Pancreas (tissue), 10 donors: ENCODE results near the gene ZDHHC14. TPM values are rescaled to one million over a fixed set of nuclear protein-coding genes. Genes with fewer than 3 reads are reported as not detected.
"Not testable (repeated sequence)": the region's sequence is repeated elsewhere in the genome, so short reads cannot be mapped to it uniquely, and the experiment has no call there.

Experiments
- ATAC-seq, 4 donors: fragments of 200-7000 bp; cut with Tn5 transposase; one replicate each; pipeline versions ENCODE4 v1.8.0 to v1.9.1; 2020; ENCODE audit warnings: mild to moderate bottlenecking in 4 of 4, moderate library complexity in 4 of 4
- DNase-seq, 6 donors: peaks; one replicate each; pipeline ENCODE4 v3.0.0-alpha.2; 2020
- FAIRE-seq: peaks from 2 replicates; lab custom pipeline; 2012; peaks lifted over from hg19 to GRCh38; lab: Jason Lieb, UNC
- H3K27ac ChIP-seq, 4 donors: fragments of 200-600 bp; sonication (generic); 1 replicate in 3 of 4; 2 replicates in 1 of 4; pipeline versions ENCODE4 v1.5.0 to v1.8.0; 2020
- H3K27me3 ChIP-seq, 4 donors: fragments of 200-600 bp; one replicate each; pipeline ENCODE4 v1.8.0; 2021
- H3K36me3 ChIP-seq, 3 donors: fragments of 200-600 bp; sonication (generic) in 1 of 3; one replicate each; pipeline versions ENCODE4 v1.5.0 to v1.8.0; 2020 to 2021
- H3K4me1 ChIP-seq, 3 donors: fragments of 200-600 bp; one replicate each; pipeline ENCODE4 v1.8.0; 2021
- H3K4me3 ChIP-seq, 4 donors: fragments of 200-600 bp; sonication (generic) in 2 of 4; one replicate each; pipeline versions ENCODE4 v1.5.0 to v1.8.0; 2020 to 2021
- H3K9me3 ChIP-seq, 4 donors: fragments of 200-600 bp; one replicate each; pipeline ENCODE4 v1.8.0; 2021
- CTCF ChIP-seq, 4 donors: fragments of 200-600 bp; sonication (generic) in 3 of 4; IDR thresholded peaks; one replicate each; pipeline versions ENCODE4 v1.5.0 to v1.8.0; 2021; ENCODE audit warnings: antibody characterized with exemption in 4 of 4
- whole genome bisulfite sequencing, 2 donors: extraction: QIAGEN DNeasy Blood & Tissue Kit; methylation state at CpG; one replicate each; pipeline ENCODE4 v1.1.7; 2013; 5-methylcytosine and 5-hydroxymethylcytosine counted together
- intact Hi-C, 3 donors: fragments of 100-400 bp; cut with DNase I; formaldehyde crosslinking; loops; one replicate each; pipeline versions ENCODE4 v1.11.1 to v1.14.2; 2022
- polyA plus RNA-seq, 2 donors: library from polyadenylated mRNA; stranded (reverse); fragments of 200-250 nt; gene quantifications; one replicate each; pipeline ENCODE4 v1.2.3, GENCODE V29; 2013
- total RNA-seq, 6 donors: library from RNA; stranded (reverse); fragmentation: NEBNext Ultra II Directional in 4 of 6; extraction: Animal tissue kit (Norgen Biotek cat#: 25700) in 4 of 6; gene quantifications; one replicate each; pipeline versions ENCODE4 v1.2.1 to v1.2.4, GENCODE V29; 2021 to 2023
- donor health status: healthy with polysubstance abuse.
- donor health status: DM: no; HTN: no; CAD: no; lungs with moderate emphysema.
- donor health status: DM: no; HTN: no; CAD: no.
- donor health status: control.
- donor health status: control.
- donor health status: Bipolar disorder and iron deficiency.
- donor health status: DM: yes; HTN: yes; CAD: no.
- donor health status: DM: no; HTN: no; CAD: no.
- donor health status: DM: no; HTN: no; CAD: no.
- donor health status: DM: yes; HTN: yes; CAD: no.

The ZDHHC14 gene
- total and polyA plus RNA-seq, 8 donors, result 3.1 to 9.9 (median 4.5) TPM

DNA sequence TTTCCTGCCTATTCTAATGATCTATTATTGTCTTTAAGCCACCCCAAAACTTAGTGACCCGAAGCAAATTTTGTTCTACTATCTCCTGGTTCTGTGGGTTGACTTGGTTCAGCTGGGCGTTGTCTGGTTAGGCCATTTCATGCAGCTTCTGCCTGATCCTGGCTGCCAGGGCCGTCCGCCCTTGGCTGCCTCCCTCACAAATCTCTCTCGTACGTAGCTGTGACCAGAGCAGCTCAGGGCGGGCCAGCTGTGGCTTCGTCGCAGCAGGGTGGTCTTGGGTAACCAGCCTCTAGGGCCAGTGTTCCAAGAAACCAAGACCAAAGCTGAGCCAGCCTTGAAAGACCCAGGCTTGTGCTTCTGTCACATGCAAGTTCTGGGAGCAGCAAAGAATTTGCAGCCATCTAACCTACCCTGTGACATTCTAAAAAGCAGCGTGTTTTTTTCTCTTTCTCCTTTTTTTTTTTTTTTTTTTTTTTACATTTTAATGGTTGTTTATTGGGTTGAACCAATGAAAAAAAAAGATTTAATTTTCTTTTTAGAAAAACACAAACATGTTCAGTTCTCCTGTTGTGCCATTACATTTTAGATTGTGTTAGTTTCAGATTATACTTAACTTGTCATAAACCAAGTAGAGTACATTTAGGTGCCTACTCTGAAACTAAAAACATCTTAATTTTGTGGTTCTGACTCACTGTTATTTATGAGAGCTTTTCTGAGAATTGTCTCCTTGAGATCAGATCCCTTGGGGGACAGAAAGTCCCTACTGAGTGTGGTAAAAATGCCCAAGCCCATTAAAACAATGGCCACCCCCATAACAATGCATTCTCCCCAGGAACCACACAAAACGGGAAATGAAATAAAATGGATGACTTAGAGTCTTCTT, 83.9 kb downstream of the ZDHHC14 start:
- H3K36me3 ChIP-seq, result no peaks in the 10 kb centered on the region
- H3K27me3 ChIP-seq, result no peaks in the 10 kb centered on the region
- WGBS, 2 donors, result 97% methylated on average over 11 of the region's 11 CpGs
- H3K4me3 ChIP-seq, result no peak overlapping the region
- no peak overlapping the region for H3K27ac ChIP-seq
- intact Hi-C loops, result no loop called here
- no peak for ATAC-seq
- FAIRE-seq, result no peak
- H3K4me1 ChIP-seq, result peaks cover 5 to 16% (median 11%) of the 10 kb centered on the region in 3 donors
- H3K9me3 ChIP-seq, result no peaks in the 10 kb centered on the region
- no peak for TF ChIP-seq CTCF (IDR thresholded peaks at IDR 0.05)
- no peak for DNase-seq

GRCh38 chr6:157466342-157466648, 85.3 kb downstream of the ZDHHC14 start:
- no peak for TF ChIP-seq CTCF (IDR thresholded peaks at IDR 0.05)
- WGBS, 2 donors, result 92 to 95% methylated on average over 4 of the region's 4 CpGs

GRCh38 chr6:157467339-157467738, 86.3 kb downstream of the ZDHHC14 start:
- ATAC-seq, H3K9me3 ChIP-seq, H3K27ac ChIP-seq, H3K4me3 ChIP-seq, H3K36me3 ChIP-seq, FAIRE-seq, intact Hi-C loops, H3K27me3 ChIP-seq, H3K4me1 ChIP-seq, DNase-seq: not testable (repeated sequence)
- 82 to 95% methylated on average over 6 of the region's 6 CpGs for WGBS, 2 donors

More at GRCh38 chr6:157466342-157466648, 85.3 kb downstream of the ZDHHC14 start:
- ATAC-seq (no peak), FAIRE-seq (no peak), DNase-seq (no peak)
- Histone ChIP-seq H3K9me3 (no peaks in the 10 kb centered on the region), H3K4me1 (peaks cover 4 to 6% (median 5%) of the 10 kb centered on the region in 3 donors), H3K36me3 (no peaks in the 10 kb centered on the region), H3K27me3 (no peaks in the 10 kb centered on the region), H3K4me3 (no peak overlapping the region), H3K27ac (no peak overlapping the region)
- intact Hi-C loops, result no loop called here

DNA sequence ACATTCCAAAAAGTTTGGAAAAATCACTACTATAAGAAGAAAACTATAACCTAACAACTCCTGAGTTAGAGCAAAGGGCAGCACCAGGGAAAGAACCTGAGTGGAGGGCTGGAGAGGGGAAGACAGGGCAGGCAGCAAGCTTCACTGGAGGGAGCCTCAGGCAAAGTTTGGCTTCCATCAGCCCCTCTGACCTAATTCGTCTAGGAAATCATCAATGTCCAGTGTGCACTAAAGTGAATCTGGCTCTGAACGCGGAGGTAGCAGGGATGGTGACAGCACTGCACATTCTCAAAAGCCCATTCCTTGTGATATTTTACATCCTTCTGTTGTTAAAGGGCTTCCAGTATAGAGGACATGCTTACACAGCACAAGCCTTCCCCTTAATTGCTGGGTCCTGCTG, 87.1 kb downstream of the ZDHHC14 start:
- H3K36me3 ChIP-seq, result no peaks in the 10 kb centered on the region
- ATAC-seq (no peak), DNase-seq (no peak), FAIRE-seq (no peak)
- no peaks in the 10 kb centered on the region for H3K4me1 ChIP-seq
- TF ChIP-seq CTCF (IDR thresholded peaks at IDR 0.05), result no peak
- no peak overlapping the region for H3K27ac ChIP-seq
- intact Hi-C loops, result no loop called here
- WGBS, 2 donors, result 92 to 97% methylated on average over 3 of the region's 3 CpGs
- H3K4me3 ChIP-seq, result no peak overlapping the region
- H3K9me3 ChIP-seq, result no peaks in the 10 kb centered on the region
- no peaks in the 10 kb centered on the region for H3K27me3 ChIP-seq

- Histone ChIP-seq H3K27me3 (no peaks in the 10 kb centered on the region), H3K36me3 (no peaks in the 10 kb centered on the region), H3K9me3 (no peaks in the 10 kb centered on the region), H3K4me1 (no peaks in the 10 kb centered on the region), H3K27ac (no peak overlapping the region), H3K4me3 (no peak overlapping the region)
- FAIRE-seq (no peak), DNase-seq (no peak), ATAC-seq (no peak)
- intact Hi-C loops, result no loop called here
- WGBS, 2 donors, result 80 to 92% methylated on average over 4 of the region's 4 CpGs
- TF ChIP-seq CTCF (IDR thresholded peaks at IDR 0.05), result no peak
These were observed 87.6 kb downstream of the ZDHHC14 start for GRCh38 chr6:157468574-157468973.
